ENCODE measurements around the gene GNB2.

The GNB2 gene

DNA sequence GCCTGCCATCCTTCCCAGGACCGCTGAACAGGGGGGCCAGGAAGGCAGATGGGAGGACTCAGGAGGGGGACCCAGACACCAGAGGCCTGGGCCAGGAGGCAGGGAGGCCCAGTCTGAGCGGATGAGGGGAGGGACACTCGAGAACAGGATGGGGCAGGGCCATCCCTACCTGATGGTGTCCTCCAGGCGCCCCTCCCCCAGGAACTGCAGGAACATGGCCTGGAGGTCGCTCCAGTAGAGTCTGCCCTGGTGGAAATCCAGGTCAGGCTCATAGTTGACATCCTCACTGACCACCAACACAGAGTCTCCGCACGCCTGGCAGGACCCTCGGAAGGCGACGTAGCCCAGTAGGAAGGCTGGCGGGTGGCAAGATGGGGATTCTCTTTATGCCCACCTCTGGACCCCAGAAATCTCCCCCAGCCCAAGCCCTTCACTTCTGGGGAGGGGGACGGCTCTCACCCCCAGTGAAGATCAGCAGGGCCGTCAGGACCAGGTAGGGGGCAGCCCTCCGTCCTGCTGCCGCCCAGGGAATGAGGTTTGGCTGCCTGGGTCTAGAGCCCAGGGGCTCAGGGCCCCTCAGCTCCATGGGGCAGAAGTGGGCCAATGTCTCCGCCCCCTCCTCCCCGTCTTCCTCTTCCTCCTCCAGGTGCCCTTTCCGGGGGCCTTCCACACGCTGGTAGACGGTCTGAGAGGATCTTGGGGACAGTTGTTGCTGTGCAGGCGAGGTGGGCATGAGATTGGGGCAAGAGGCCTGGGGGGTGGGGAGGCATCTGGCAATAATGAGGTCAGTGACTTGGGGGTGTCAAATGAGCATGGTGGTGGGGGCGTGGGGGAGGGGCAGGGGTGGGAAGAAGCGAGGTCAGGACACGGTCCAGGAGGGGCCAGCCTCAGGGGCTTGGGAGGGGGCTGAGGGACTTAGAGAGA lies 32.8 kb upstream of the GNB2 start:
- Histone ChIP-seq H3K4me3 (ENCODE audit: low read depth, low read length, poor library complexity, severe bottlenecking) (no peak overlapping the region), H3K79me2 (ENCODE audit: insufficient read depth, low read length) (no peaks in the 10 kb centered on the region), H3K9me2 (ENCODE audit: low read depth, low read length) (no peaks in the 10 kb centered on the region), H3K36me3 (ENCODE audit: insufficient read depth, low read length) (no peaks in the 10 kb centered on the region), H3K4me2 (ENCODE audit: low read length) (no peak overlapping the region), H3K9ac (ENCODE audit: low read length) (no peak overlapping the region), H4K20me1 (ENCODE audit: insufficient read depth, low read length) (no peaks in the 10 kb centered on the region), H2AFZ (ENCODE audit: low read length) (no peak overlapping the region), H3K27me3 (ENCODE audit: insufficient read depth, low read length) (0 out of 2 replicates have a peak, but pooled peaks cover under 1% of the 10 kb centered on the region), H3F3A (ENCODE audit: insufficient read depth, low read length) (no peaks in the 10 kb centered on the region), H3K27ac (ENCODE audit: low read depth, low read length, poor library complexity, severe bottlenecking) (no peak overlapping the region), H3K4me1 (ENCODE audit: insufficient read depth, low read length, severe bottlenecking) (peaks cover 10% of the 10 kb centered on the region), H3K9me3 (ENCODE audit: low read length) (no peaks in the 10 kb centered on the region)
- TF ChIP-seq, protein P1, sequence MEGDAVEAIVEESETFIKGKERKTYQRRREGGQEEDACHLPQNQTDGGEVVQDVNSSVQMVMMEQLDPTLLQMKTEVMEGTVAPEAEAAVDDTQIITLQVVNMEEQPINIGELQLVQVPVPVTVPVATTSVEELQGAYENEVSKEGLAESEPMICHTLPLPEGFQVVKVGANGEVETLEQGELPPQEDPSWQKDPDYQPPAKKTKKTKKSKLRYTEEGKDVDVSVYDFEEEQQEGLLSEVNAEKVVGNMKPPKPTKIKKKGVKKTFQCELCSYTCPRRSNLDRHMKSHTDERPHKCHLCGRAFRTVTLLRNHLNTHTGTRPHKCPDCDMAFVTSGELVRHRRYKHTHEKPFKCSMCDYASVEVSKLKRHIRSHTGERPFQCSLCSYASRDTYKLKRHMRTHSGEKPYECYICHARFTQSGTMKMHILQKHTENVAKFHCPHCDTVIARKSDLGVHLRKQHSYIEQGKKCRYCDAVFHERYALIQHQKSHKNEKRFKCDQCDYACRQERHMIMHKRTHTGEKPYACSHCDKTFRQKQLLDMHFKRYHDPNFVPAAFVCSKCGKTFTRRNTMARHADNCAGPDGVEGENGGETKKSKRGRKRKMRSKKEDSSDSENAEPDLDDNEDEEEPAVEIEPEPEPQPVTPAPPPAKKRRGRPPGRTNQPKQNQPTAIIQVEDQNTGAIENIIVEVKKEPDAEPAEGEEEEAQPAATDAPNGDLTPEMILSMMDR (IDR thresholded peaks at IDR 0.05; ENCODE audit: low read length), result no peak
- no peak for TF ChIP-seq EZH2 (IDR thresholded peaks at IDR 0.05; ENCODE audit: borderline replicate concordance, low read length)

DNA sequence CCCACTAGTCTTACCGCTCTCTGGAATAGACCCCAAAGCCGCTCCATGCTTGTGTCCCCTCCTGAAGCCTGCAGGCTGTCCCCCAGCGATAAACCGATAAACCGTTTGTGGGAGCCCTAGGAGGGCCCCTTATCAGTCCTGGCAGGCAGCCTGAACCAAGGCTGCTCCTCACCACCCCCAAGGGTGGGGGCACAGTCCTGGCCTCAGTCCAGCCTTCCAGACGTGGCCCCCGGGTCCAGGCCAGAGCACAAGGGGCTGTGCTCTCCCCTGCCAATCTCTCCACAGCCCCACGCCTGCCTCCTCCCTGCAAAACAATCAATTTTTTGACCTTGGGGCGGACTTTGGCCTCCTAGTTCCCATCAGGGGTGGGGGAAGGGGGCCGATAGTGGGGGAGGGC lies 32.1 kb upstream of the GNB2 start, which contains the start of gene TFR2:
TSS of gene TFR2 (minus strand) at position 90 of the 397 bp plus-strand sequence. CDS start at position 47, 43 bp downstream.
- Histone ChIP-seq H3K4me3 (ENCODE audit: low read depth, low read length, poor library complexity, severe bottlenecking) (no peak within 1 kb of the TSS), H3F3A (ENCODE audit: insufficient read depth, low read length) (no peaks in the 10 kb centered on the region), H3K9me2 (ENCODE audit: low read depth, low read length) (no peaks in the 10 kb centered on the region), H3K4me1 (ENCODE audit: insufficient read depth, low read length, severe bottlenecking) (peaks cover 10% of the 10 kb centered on the region), H3K9me3 (ENCODE audit: low read length) (no peaks in the 10 kb centered on the region), H3K27me3 (ENCODE audit: insufficient read depth, low read length) (0 out of 2 replicates have a peak, but pooled peaks cover 4% of the 10 kb centered on the region), H3K4me2 (ENCODE audit: low read length) (peak within 1 kb of the TSS; percentile 25), H3K36me3 (ENCODE audit: insufficient read depth, low read length) (no peaks in the 10 kb centered on the region), H3K79me2 (ENCODE audit: insufficient read depth, low read length) (no peaks in the 10 kb centered on the region), H2AFZ (ENCODE audit: low read length) (no peak within 1 kb of the TSS), H3K27ac (ENCODE audit: low read depth, low read length, poor library complexity, severe bottlenecking) (no peak within 1 kb of the TSS), H3K9ac (ENCODE audit: low read length) (no peak within 1 kb of the TSS), H4K20me1 (ENCODE audit: insufficient read depth, low read length) (no peaks in the 10 kb centered on the region)
- TF ChIP-seq, protein P1 (IDR thresholded peaks at IDR 0.05; ENCODE audit: low read length), result no peak
- no peak for TF ChIP-seq EZH2 (IDR thresholded peaks at IDR 0.05; ENCODE audit: borderline replicate concordance, low read length)

DNA sequence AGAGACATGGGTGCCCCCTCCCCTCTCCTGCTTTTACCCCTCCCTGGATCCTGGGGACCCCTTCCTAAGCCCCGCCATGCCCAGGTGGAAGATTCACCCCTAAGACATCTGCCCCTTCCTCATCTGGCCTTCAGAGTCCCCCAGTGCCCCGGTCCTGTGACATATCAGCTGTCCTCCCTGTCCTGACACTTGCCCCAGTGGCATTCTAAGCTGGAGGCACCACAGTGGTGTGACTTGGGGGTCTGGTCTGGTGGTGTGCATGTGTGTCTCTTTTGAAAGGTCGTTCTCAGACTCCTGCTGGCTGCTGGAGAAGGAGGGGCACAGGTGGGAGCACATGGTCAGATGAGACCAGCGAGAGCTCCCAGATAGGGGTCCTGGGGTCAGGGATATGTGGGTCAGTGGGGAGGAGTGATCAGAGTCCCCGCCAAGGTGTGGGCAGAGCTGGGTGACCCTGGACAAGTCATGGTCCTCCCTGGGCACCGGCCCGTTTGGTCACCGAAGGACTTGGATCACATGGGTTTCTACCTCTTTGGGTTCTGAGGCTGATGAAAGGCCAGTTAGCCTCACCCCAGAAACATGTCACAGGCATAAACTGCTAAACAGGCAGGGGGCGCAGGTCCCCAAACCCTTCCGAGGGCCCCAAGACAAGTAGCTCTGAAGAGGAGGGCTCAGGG lies 31.5 kb upstream of the GNB2 start:
- peaks cover 10% of the 10 kb centered on the region for H3K4me1 ChIP-seq (ENCODE audit: insufficient read depth, low read length, severe bottlenecking)
- H3K9me2 ChIP-seq (ENCODE audit: low read depth, low read length), result no peaks in the 10 kb centered on the region
- no peak overlapping the region for H2AFZ ChIP-seq (ENCODE audit: low read length)
- H4K20me1 ChIP-seq (ENCODE audit: insufficient read depth, low read length), result no peaks in the 10 kb centered on the region
- 0 out of 2 replicates have a peak, but pooled peaks cover 8% of the 10 kb centered on the region for H3K27me3 ChIP-seq (ENCODE audit: insufficient read depth, low read length)
- H3F3A ChIP-seq (ENCODE audit: insufficient read depth, low read length), result no peaks in the 10 kb centered on the region
- no peaks in the 10 kb centered on the region for H3K9me3 ChIP-seq (ENCODE audit: low read length)
- H3K4me3 ChIP-seq (ENCODE audit: low read depth, low read length, poor library complexity, severe bottlenecking), result no peak overlapping the region
- TF ChIP-seq, protein P1 (IDR thresholded peaks at IDR 0.05; ENCODE audit: low read length), result no peak; the same call in 1 of the 2 replicates
- no peak for TF ChIP-seq EZH2 (IDR thresholded peaks at IDR 0.05; ENCODE audit: borderline replicate concordance, low read length)
- H3K9ac ChIP-seq (ENCODE audit: low read length), result no peak overlapping the region
- peak overlapping the region; percentile 25 for H3K4me2 ChIP-seq (ENCODE audit: low read length)
- no peaks in the 10 kb centered on the region for H3K79me2 ChIP-seq (ENCODE audit: insufficient read depth, low read length)
- H3K36me3 ChIP-seq (ENCODE audit: insufficient read depth, low read length), result no peaks in the 10 kb centered on the region
- no peak overlapping the region for H3K27ac ChIP-seq (ENCODE audit: low read depth, low read length, poor library complexity, severe bottlenecking)
